Cerebellar cortex (tissue), 1 donor: Measurements from ENCODE around the gene HS2ST1.

Experiments
- DNase-seq: peaks from one replicate; pipeline ENCODE4 v3.0.0-alpha.2; 2015; ENCODE audit warnings: low spot score

Gene HS2ST1

DNA sequence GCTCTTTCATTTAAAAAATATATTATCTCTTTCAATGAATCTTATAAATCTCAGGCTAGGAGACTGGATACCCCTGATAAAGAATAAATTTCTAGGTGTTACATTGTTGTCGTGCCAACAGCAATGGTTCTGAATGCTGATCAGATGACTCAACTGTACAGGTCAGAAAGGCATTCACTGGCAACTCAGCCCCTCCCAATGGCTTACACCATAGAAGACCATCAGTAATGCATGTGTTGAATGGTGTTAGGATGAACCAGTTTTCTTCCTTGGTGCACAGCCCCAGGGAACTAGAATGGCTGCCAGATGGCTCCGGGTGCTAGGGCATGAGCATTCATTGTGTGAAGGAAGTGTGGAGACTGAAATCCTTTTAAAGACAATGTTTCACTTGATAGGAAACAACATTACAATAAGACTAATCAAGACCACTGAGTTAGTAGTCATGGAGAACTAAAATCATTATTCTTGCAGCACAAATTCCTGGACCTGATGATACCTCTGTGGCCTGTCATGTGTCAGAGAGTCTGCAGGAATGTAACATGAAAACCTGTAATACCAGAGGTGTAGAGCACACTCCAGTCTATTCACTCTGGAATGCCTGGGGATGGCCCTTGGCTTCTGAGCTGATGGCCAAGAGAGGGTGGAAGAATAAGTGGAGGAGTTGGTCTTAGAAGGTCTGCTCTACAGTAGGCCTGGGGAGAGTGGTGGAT lies 226.6 kb downstream of the HS2ST1 start:
- no peak for DNase-seq

DNA sequence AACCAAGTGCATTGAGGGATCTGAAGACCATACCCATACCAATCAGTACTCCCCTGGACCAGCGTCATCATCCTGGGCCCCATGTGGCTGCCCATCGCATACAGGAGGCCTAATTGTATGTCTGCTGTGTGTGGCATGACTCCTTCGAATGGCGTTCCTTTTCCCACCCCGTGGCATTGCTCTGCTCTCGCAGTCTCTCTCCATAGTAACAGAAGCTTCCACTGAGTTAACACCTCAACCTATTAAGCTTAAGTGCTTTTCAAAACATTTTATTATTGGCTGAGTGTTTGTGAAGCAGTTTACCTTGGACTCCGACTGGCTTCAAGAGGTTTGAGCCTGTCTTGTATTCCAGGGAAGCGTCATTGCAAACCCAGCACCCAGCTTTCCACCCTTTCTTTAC lies 227.1 kb downstream of the HS2ST1 start:
- DNase-seq: no peak

DNA sequence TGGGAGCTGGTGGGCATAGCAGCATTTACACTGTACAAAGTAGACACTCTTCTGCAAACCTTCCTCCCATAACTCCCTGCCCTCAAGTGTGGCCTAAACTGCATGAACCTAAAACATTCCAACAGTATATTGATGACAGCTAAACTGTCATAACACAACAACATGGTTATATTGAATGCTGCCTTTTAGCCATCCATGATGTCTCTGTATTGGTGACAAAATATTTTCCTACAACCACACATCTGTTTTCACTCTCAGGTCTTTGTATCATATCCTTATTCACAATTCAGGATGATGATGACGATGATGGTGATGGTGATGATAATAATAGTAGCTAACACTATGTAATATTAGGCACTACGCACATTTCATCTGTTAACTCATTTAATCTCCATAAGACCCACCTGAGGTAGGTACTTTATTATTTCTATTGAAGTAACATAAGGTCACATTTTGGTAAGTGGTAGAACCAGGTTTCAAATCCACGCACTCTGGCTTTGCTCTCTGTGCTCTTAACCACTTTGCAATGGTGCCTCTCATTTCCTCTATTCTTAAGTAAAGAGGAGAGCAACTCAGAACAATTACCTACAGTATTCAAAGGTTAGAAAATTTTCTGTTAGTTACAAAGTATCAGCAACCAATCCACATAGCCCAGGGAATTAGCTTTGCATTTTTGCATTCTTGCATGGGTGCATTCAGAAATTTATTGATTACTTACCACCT lies 229.1 kb downstream of the HS2ST1 start:
- no peak for DNase-seq

DNA sequence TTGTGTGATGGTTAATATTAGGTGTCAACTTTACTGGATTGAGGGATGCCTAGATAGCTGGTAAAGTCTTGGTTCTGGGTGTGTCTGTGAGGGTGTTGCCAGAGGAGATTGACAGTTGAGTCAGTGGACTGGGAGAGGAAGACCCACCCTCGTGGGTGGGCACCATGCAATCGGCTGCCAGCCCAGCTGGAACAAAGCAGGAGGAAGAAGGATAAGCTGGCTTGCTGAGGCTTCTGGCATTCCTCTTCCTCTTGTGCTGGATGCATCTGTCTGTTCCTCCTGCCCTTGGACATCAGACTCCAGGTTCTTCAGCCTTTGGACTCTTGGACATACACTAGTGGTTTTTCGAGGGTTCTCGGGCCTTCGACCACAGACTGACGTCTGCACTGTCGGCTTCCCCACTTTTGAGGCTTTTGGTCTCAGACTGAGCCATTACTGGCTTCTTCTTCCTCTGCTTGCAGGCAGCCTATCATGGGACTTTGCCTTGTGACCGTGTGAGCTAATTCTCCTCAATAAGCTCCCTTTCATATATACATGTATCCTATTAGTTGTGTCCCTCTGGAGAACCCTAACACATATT lies 230.0 kb downstream of the HS2ST1 start:
- DNase-seq: no peak

DNA sequence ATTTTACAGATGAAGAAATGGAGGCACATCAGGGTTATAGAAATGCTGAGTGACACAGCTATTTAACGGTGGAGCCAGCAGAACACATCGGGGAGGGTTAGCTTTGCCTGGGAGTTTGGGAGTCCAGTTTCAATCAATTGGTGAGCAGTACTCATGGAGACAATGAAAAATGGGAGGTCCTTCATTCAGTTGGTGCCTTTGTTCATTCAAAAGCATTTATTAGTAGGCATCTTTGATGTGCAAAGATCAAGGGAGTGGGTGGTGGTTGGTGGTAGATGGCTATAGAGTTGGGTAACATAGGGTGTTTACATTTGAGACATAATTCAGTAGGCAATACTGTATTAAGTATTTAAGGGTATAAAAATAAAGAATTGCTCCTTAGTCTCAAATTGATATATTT lies 230.5 kb downstream of the HS2ST1 start:
- no peak for DNase-seq

DNA sequence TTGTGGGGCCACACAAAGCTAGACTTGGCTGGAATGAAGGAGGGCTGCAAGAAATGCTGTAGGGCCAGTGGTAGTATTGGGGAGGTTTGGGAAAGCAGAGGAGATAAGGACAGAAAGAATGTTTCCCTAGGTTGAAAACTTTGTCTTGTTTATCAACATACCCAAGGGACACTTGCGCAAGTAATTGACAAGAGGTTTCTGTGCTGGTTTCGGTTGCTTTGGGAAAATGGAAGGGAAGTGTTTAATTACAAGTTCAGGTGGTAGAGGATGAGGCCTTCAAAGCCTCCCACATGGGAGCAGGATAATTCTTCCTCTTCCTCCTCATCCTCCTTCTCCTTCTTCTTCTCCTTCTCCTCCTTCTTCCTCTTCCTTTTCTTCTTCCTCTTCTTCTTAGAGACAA lies 232.1 kb downstream of the HS2ST1 start:
- no peak for DNase-seq

DNA sequence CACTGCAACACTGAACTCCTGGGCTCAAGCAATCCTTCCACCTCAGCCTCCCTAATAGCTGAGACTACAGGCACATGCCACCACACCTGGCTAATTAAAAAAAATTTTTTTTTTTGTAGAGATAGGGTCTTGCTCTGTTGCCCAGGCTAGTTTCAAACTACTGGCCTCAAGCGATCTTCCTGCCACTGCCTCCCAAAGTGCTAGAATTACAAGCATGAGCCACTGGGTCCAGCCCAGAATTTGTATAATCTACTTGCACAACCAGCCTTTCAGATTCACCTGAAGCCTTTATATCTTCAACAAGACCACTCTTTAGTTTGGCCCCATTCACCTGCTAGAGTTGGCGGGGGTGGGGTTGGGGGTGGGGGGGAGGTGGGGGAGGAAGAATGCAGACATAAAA lies 232.6 kb downstream of the HS2ST1 start:
- no peak for DNase-seq

DNA sequence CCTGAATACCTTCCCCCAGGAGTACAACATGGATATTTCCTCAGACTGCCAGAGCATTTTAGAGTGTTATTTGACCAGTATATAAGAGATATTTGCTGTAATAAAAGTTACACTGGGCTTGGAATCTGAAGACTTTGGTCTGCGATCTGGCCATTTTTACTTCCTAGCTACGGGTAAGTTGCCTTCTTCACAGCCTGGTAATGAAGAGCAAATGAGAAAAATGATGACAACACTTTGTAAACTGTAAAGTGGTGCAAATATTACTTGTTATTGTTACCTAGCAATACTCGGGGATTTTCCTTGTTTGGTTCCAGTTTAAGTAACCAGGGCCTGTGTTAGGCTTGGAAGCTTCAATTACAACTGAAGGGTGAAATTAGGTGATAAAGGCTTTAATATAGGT lies 233.4 kb downstream of the HS2ST1 start:
- DNase-seq: no peak

DNA sequence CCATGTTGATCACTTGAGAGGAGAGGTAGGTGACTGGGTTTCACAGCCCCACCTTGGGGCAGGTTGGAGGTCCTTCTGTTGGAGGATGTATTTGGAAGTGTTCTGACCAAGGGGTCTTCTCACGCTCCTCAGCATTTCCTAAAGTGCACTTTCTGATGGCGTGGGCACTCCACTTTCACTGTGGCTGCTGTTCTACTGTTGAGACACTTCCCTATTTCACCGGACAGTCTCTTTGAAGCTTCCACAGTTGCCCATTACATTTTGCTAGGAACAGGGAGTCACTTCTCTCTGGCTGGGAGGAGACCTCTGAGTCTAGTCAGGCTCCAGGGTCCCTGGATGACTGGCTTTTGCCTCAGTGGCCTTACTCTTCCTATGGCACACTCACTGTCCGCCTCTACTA lies 234.2 kb downstream of the HS2ST1 start:
- no peak for DNase-seq

DNA sequence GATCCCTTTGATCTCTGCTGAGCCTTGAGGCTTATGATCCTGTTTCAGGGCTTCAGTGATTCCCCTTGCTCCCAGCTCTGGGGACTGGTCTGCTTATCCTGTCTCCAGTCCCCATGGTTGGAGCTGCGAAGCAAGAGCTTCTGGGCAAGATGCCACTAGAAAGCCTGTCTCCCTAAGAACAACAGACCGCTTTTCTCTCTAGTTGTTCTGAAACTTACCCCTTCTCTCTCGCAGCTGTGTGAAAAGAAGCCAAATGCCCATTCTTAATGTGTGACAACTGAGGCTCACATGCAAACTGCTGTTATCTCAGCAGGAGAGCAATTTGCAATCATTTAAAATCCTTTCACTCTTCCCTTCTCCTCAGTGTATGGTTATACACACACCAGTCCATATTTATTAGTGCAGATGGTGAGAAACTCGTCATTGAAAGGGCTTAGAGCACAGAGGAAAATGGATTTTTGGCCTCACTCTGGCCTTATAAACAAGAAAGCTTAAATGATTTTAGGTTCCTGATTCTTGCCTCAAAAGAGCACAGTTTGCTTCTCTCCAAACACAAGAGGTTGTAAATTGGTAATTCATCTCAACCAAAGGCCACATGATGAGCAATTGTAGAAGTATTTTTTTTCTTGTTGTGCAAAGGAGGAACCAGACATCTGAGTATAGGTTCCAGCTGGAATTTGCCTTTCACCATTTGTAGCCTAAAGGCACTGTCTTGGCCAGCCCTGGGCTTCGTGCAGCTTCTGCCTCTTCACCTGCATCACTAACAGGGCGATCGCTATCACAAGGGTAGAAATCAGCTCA lies 235.0 kb downstream of the HS2ST1 start:
- no peak for DNase-seq

DNA sequence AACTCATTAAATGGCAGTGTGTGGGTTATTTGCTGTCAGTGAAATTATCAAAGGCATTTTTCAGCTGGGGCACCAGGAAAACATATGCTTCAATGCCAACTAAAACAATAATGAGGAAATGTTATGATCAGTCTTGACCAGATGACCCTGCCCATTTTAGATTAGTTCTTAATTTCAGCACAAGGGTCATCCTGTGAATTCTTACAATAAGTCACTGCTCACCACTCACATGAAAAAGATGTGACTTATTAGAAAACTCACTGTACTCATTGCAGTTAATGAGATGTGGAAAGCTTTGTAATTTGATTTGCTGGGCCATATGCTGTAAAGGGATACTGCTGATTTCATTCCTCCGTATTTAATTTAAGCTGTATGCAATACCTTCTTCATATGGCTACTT lies 235.7 kb downstream of the HS2ST1 start:
- DNase-seq: no peak

DNA sequence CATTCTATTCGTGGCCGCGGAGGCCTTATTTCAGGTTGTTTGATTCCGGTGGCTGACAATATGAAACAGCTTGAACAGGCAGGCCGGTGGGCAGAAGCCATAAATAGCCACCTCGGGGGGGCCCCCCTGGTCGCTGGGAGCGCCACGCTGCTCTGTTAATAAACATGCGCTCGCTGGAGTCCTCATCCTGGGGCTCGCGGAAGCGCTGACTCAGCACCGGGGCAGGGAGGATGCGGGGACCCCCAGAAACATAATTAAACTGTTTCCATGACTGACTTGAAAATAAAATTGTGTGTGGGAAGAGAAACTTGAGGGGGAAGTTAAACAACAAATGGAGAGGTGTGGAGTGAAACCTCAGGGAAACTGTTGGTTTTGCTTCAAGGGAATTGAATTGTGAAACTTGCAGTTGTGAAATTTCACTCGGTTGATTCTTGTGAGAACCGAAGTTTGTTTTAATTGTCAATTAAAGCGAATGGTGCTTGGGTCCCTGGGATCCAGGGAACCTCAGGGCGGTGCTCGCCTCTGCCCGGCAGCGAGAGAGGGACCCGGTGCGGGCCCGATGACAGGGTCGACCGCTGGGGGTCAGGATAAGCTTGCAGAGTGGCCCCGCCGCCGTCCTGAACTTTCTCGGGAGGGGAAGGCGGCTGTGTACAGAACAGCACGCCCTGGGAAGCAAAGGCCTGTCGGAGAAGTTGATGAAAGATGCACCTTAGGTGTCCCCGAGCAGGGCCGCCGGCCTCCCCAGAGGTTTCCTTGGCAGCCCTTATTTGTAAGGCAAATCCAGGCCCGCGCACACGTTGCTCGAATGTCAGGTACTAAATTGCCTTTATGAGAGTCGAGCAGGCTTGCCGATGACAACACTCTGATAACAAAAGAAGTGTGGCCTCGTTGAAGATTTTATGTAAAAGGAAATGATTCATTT lies 237.3 kb downstream of the HS2ST1 start:
- DNase-seq: no peak

DNA sequence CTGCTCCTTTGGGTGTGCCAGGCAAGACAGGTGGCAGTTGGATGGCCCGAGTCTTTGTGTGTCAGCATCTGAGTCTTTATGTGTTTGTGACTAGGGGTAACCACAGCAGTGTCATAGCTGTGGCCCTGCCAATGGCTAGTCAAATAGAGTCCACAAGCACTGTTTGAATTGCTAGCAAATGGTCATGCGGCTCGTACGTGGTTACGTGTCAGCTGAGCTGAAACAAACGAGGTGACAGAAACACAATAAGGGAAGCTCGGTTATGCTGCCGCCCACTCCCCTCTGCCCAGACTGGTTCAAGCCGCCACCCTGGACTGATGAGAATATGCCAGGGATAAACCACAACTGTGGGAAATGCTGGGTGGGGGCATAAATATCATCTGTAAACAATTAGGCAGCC lies 239.9 kb downstream of the HS2ST1 start:
- DNase-seq: no peak

DNA sequence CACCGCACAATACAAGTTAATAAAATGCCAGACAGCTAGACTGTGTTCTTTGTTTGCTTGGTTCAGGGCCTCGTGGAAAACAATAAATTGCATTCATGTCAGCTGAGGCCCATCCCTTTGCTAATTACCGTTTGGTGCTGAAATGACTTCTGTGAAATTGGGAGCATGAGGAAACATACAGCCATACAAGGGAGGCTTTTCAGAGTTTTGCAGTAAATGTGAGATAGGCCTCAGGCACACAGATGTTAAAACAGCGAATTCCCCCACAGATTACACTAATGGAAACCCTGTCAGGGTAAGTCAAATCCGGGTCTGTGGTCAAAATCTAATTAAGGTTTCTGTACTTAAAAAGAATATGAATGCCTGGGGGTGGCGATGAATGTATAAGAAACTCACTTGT lies 240.7 kb downstream of the HS2ST1 start:
- no peak for DNase-seq

DNA sequence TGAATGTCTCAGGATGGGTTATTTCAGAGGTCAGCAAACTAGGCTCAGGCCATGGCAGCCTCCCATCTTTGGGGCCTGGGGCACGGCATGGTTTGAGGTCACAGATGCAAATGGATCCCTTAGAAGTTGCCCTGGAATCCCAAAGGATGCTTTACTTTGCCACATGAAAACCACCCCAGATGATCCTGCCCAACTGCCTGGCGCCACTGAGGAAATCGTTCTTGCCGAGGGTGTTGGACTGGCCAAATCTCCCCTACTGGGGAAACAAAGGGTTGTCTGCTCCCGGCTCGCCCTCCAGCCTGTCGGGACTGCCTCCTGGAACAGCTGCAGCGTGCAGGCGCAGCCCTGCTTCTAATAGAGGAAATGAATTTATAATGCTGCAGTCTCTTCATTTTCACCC lies 241.2 kb downstream of the HS2ST1 start:
- DNase-seq: no peak

DNA sequence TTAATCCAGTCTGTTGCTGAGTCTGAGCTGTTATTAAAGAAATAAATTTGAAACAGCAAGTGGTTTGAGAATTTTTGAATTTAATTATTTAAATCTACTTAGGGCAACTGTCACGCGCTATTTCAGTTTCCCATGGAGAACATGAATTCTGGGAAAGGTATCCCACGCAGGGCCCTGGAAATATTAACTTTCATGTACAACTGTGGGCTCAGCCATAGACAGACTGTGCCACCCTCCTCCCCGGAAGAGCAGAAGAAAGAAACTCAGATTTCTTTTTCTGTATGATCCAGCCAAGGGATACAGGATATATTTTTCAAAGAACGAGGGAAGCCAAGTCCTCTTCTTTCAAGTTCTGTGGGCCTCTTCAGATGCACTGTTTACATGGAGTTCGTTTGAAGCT lies 241.7 kb downstream of the HS2ST1 start:
- no peak for DNase-seq

DNA sequence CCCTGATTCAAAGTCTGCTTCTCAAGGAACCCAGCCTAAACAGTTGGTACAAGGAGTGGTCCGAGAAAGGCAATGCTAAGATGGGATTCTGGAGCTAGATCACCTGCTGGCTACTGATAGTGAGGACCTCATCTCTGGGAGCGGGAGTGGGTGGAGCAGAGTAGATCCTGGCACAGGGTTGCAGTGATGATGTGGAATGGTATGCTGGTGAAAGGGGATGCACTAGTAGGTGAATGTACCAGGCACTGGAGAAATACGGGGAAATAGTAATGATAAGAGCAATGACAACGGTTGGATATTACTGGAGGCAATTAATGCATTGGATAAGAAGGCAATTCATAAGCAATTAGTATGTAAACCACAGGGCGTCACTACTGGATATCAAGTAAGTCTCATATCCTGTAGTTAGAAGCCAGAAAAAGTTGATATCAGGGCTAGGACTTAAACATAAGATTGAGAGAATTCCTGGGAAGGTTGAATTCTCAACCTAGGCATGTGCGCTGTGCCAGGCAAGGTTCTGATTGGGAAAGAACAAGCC lies 245.0 kb downstream of the HS2ST1 start:
- no peak for DNase-seq
